ENCODE results near the gene SIRPB2. TPM values are rescaled to one million over a fixed set of nuclear protein-coding genes. Genes with fewer than 3 reads are reported as not detected.

The SIRPB2 gene
- total and polyA plus RNA-seq, 2 experiments from 2014 or later = not detected

- 100% methylated on average over 1 of the region's 1 CpG for WGBS (ENCODE audit: low lambda C conversion rate, missing lambda C conversion rate)
- Histone ChIP-seq H3K4me3 (no peak overlapping the region), H3K4me1 (ENCODE audit: insufficient read depth) (no peaks in the 10 kb centered on the region), H4K20me1 (ENCODE audit: insufficient read depth, poor library complexity, severe bottlenecking) (no peaks in the 10 kb centered on the region), H3K9me2 (replicated peaks; ENCODE audit: insufficient read depth) (no peaks in the 10 kb centered on the region), H3K9me3 (ENCODE audit: low read depth) (peaks cover 4% of the 10 kb centered on the region), H3K27ac (no peak overlapping the region), H3K4me2 (no peak overlapping the region), H3K27me3 (no peaks in the 10 kb centered on the region), H3K79me2 (no peaks in the 10 kb centered on the region), H3K36me3 (replicated peaks; ENCODE audit: insufficient read depth, low read depth) (peaks cover 6% of the 10 kb centered on the region), H2AFZ (no peak overlapping the region)
- TF ChIP-seq EZH2phosphoT487 (IDR thresholded peaks at IDR 0.05; ENCODE audit: low read depth, severe bottlenecking, unreplicated experiment) = no peak
- no peak for TF ChIP-seq EZH2 (IDR thresholded peaks at IDR 0.05; ENCODE audit: borderline replicate concordance)
- TF ChIP-seq CTCF (IDR thresholded peaks at IDR 0.05; ENCODE audit: poor library complexity) = no peak
- DNase-seq (ENCODE audit: low spot score) = no peak
Observed at GRCh38 chr20:1446536-1446935, 44.7 kb downstream of the SIRPB2 start.

- Histone ChIP-seq H3K4me2 (no peak overlapping the region), H2AFZ (no peak overlapping the region), H3K36me3 (replicated peaks; ENCODE audit: insufficient read depth, low read depth) (no peaks in the 10 kb centered on the region), H3K9me3 (ENCODE audit: low read depth) (no peaks in the 10 kb centered on the region), H3K79me2 (no peaks in the 10 kb centered on the region), H3K4me3 (no peak overlapping the region), H3K27ac (no peak overlapping the region), H3K4me1 (ENCODE audit: insufficient read depth) (no peaks in the 10 kb centered on the region), H3K27me3 (no peaks in the 10 kb centered on the region), H4K20me1 (ENCODE audit: insufficient read depth, poor library complexity, severe bottlenecking) (no peaks in the 10 kb centered on the region), H3K9me2 (replicated peaks; ENCODE audit: insufficient read depth) (no peaks in the 10 kb centered on the region)
- 93% methylated on average over 5 of the region's 5 CpGs for WGBS (ENCODE audit: low lambda C conversion rate, missing lambda C conversion rate)
- DNase-seq (ENCODE audit: low spot score) = no peak
- TF ChIP-seq CTCF (IDR thresholded peaks at IDR 0.05; ENCODE audit: poor library complexity) = no peak
- TF ChIP-seq EZH2 (IDR thresholded peaks at IDR 0.05; ENCODE audit: borderline replicate concordance) = no peak
- no peak for TF ChIP-seq EZH2phosphoT487 (IDR thresholded peaks at IDR 0.05; ENCODE audit: low read depth, severe bottlenecking, unreplicated experiment)
Observed at GRCh38 chr20:1443085-1443484, 48.1 kb downstream of the SIRPB2 start.

GRCh38 chr20:1442304-1442703, 48.9 kb downstream of the SIRPB2 start:
- Histone ChIP-seq H3K27me3 (no peaks in the 10 kb centered on the region), H2AFZ (no peak overlapping the region), H3K9me2 (replicated peaks; ENCODE audit: insufficient read depth) (no peaks in the 10 kb centered on the region), H3K79me2 (no peaks in the 10 kb centered on the region), H3K27ac (no peak overlapping the region), H3K9me3 (ENCODE audit: low read depth) (no peaks in the 10 kb centered on the region), H4K20me1 (ENCODE audit: insufficient read depth, poor library complexity, severe bottlenecking) (no peaks in the 10 kb centered on the region), H3K4me3 (no peak overlapping the region), H3K4me2 (no peak overlapping the region), H3K4me1 (ENCODE audit: insufficient read depth) (no peaks in the 10 kb centered on the region), H3K36me3 (replicated peaks; ENCODE audit: insufficient read depth, low read depth) (no peaks in the 10 kb centered on the region)
- no peak for TF ChIP-seq EZH2 (IDR thresholded peaks at IDR 0.05; ENCODE audit: borderline replicate concordance)
- no peak for TF ChIP-seq CTCF (IDR thresholded peaks at IDR 0.05; ENCODE audit: poor library complexity)
- no peak for TF ChIP-seq EZH2phosphoT487 (IDR thresholded peaks at IDR 0.05; ENCODE audit: low read depth, severe bottlenecking, unreplicated experiment)
- DNase-seq (ENCODE audit: low spot score) = no peak
- WGBS (ENCODE audit: low lambda C conversion rate, missing lambda C conversion rate) = 98% methylated on average over 2 of the region's 2 CpGs

GRCh38 chr20:1441133-1441532, 50.1 kb downstream of the SIRPB2 start:
- Histone ChIP-seq H3K4me2 (no peak overlapping the region), H4K20me1 (ENCODE audit: insufficient read depth, poor library complexity, severe bottlenecking) (no peaks in the 10 kb centered on the region), H3K79me2 (no peaks in the 10 kb centered on the region), H3K27ac (no peak overlapping the region), H3K36me3 (replicated peaks; ENCODE audit: insufficient read depth, low read depth) (no peaks in the 10 kb centered on the region), H2AFZ (no peak overlapping the region), H3K27me3 (no peaks in the 10 kb centered on the region), H3K4me1 (ENCODE audit: insufficient read depth) (no peaks in the 10 kb centered on the region), H3K9me2 (replicated peaks; ENCODE audit: insufficient read depth) (no peaks in the 10 kb centered on the region), H3K9me3 (ENCODE audit: low read depth) (no peaks in the 10 kb centered on the region), H3K4me3 (no peak overlapping the region)
- WGBS (ENCODE audit: low lambda C conversion rate, missing lambda C conversion rate) = 100% methylated on average over 3 of the region's 3 CpGs
- no peak for DNase-seq (ENCODE audit: low spot score)
- TF ChIP-seq CTCF (IDR thresholded peaks at IDR 0.05; ENCODE audit: poor library complexity) (no peak), EZH2 (IDR thresholded peaks at IDR 0.05; ENCODE audit: borderline replicate concordance) (no peak), EZH2phosphoT487 (IDR thresholded peaks at IDR 0.05; ENCODE audit: low read depth, severe bottlenecking, unreplicated experiment) (no peak)
